Muscle of leg (tissue), 11 donors: ENCODE measurements around the gene CRYM. TPM values are rescaled to one million over a fixed set of nuclear protein-coding genes. Genes with fewer than 3 reads are reported as not detected.
"Not testable (repeated sequence)": the region's sequence is repeated elsewhere in the genome, so short reads cannot be mapped to it uniquely, and the experiment has no call there.

ENCODE experiments used
- DNase-seq: peaks from one replicate; pipeline ENCODE4 v3.0.0; 2013
- H3K27ac ChIP-seq: one replicate; pipeline ENCODE4 v1.5.1; 2013; ENCODE audit warnings: mild to moderate bottlenecking, low read length, control low read depth
- H3K27me3 ChIP-seq: one replicate; pipeline ENCODE4 v1.6.1; 2013; ENCODE audit warnings: low read length; ENCODE audit not compliant: control insufficient read depth, insufficient read depth
- H3K36me3 ChIP-seq: one replicate; pipeline ENCODE4 v1.6.1; 2013; ENCODE audit warnings: low read length; ENCODE audit not compliant: control insufficient read depth, insufficient read depth
- H3K4me1 ChIP-seq: one replicate; pipeline ENCODE4 v1.6.1; 2013; ENCODE audit warnings: low read length; ENCODE audit not compliant: control insufficient read depth, insufficient read depth
- H3K4me3 ChIP-seq: one replicate; pipeline ENCODE4 v1.5.1; 2013; ENCODE audit warnings: low read length, control low read depth
- H3K9me3 ChIP-seq: replicated peaks from 2 replicates; pipeline ENCODE4 v1.6.1; 2013; ENCODE audit warnings: low read depth, low read length; ENCODE audit not compliant: control insufficient read depth
- WGBS: methylation state at CpG from one replicate; pipeline ENCODE4 v1.1.5; 2013; ENCODE audit warnings: missing lambda C conversion rate; ENCODE audit not compliant: insufficient coverage; 5-methylcytosine and 5-hydroxymethylcytosine counted together
- polyA plus RNA-seq, 8 donors: library from polyadenylated mRNA; unstranded; fragments of 120-200 nt; gene quantifications; one replicate each; pipeline versions ENCODE4 v1.2.1 to v1.2.3, GENCODE V29; 2013; ENCODE audit warnings: inconsistent platforms in 1 of 8, low replicate concordance in 1 of 8; ENCODE audit not compliant: insufficient read length in 8 of 8, insufficient read depth in 1 of 8
- total RNA-seq: library from RNA; stranded (reverse); fragments of 120-200 nt; gene quantifications from one replicate; pipeline ENCODE4 v1.2.4, GENCODE V29; 2013

The CRYM gene
- total and polyA plus RNA-seq, 9 donors: 0.13 to 0.48 (median 0.30) TPM; not detected in 2

- H3K4me1 ChIP-seq: peaks cover 7% of the 10 kb centered on the region
- H3K27me3 ChIP-seq: peaks cover 48% of the 10 kb centered on the region
- no CpG with 5 or more reads among the region's 7 CpGs for WGBS
- no peaks in the 10 kb centered on the region for H3K9me3 ChIP-seq
- H3K4me3 ChIP-seq: no peak overlapping the region
- H3K27ac ChIP-seq: no peak overlapping the region
- no peaks in the 10 kb centered on the region for H3K36me3 ChIP-seq
- DNase-seq: no peak
Observed at GRCh38 chr16:21281698-21282389, 3.8 kb upstream of the CRYM start.

GRCh38 chr16:21279501-21279900 lies 1.4 kb upstream of the CRYM start:
- no peaks in the 10 kb centered on the region for H3K9me3 ChIP-seq
- H3K27ac ChIP-seq: no peak overlapping the region
- no peaks in the 10 kb centered on the region for H3K36me3 ChIP-seq
- DNase-seq: no peak
- H3K4me1 ChIP-seq: peaks cover 7% of the 10 kb centered on the region
- 75% methylated on average over 2 of the region's 2 CpGs for WGBS
- H3K4me3 ChIP-seq: no peak overlapping the region
- peaks cover 55% of the 10 kb centered on the region for H3K27me3 ChIP-seq

GRCh38 chr16:21277045-21277926 lies 804 bp downstream of the CRYM start:
- no peak for DNase-seq
- WGBS: 73% methylated on average over 14 of the region's 17 CpGs
- H3K36me3 ChIP-seq: no peaks in the 10 kb centered on the region
- no peak overlapping the region for H3K27ac ChIP-seq
- H3K4me3 ChIP-seq: no peak overlapping the region
- peaks cover 44% of the 10 kb centered on the region for H3K27me3 ChIP-seq
- peaks cover 7% of the 10 kb centered on the region for H3K4me1 ChIP-seq
- no peaks in the 10 kb centered on the region for H3K9me3 ChIP-seq

GRCh38 chr16:21276090-21276489 lies 2.0 kb downstream of the CRYM start:
- no peaks in the 10 kb centered on the region for H3K9me3 ChIP-seq
- no peak overlapping the region for H3K27ac ChIP-seq
- 88% methylated on average over 7 of the region's 9 CpGs for WGBS
- peaks cover 35% of the 10 kb centered on the region for H3K27me3 ChIP-seq
- no peaks in the 10 kb centered on the region for H3K36me3 ChIP-seq
- H3K4me3 ChIP-seq: no peak overlapping the region
- DNase-seq: no peak
- H3K4me1 ChIP-seq: peaks cover 7% of the 10 kb centered on the region

GRCh38 chr16:21275529-21275928 lies 2.6 kb downstream of the CRYM start:
- Histone ChIP-seq H3K4me3 (no peak overlapping the region), H3K36me3 (no peaks in the 10 kb centered on the region), H3K9me3 (no peaks in the 10 kb centered on the region), H3K27ac (no peak overlapping the region), H3K27me3 (peaks cover 35% of the 10 kb centered on the region), H3K4me1 (peaks cover 7% of the 10 kb centered on the region)
- WGBS: no CpG with 5 or more reads among the region's 3 CpGs
- no peak for DNase-seq

GRCh38 chr16:21274172-21274726 lies 3.8 kb downstream of the CRYM start:
- Histone ChIP-seq H3K4me1 (peaks cover 7% of the 10 kb centered on the region), H3K27ac (no peak overlapping the region), H3K9me3 (no peaks in the 10 kb centered on the region), H3K36me3 (no peaks in the 10 kb centered on the region), H3K27me3 (peaks cover 28% of the 10 kb centered on the region), H3K4me3 (no peak overlapping the region)
- DNase-seq: no peak
- 60% methylated on average over 2 of the region's 5 CpGs for WGBS

- H3K36me3 ChIP-seq, H3K27ac ChIP-seq, H3K4me1 ChIP-seq, H3K4me3 ChIP-seq, H3K9me3 ChIP-seq, DNase-seq: not testable (repeated sequence)
- 60% methylated on average over 1 of the region's 3 CpGs for WGBS
- peaks cover 16% of the 10 kb centered on the region for H3K27me3 ChIP-seq
Observed at GRCh38 chr16:21272763-21273162, 5.3 kb downstream of the CRYM start.

- H3K27ac ChIP-seq: no peak overlapping the region
- no peaks in the 10 kb centered on the region for H3K9me3 ChIP-seq
- peaks cover 11% of the 10 kb centered on the region for H3K27me3 ChIP-seq
- no peak for DNase-seq
- no peaks in the 10 kb centered on the region for H3K4me1 ChIP-seq
- WGBS: 33% methylated on average over 1 of the region's 2 CpGs
- no peaks in the 10 kb centered on the region for H3K36me3 ChIP-seq
- H3K4me3 ChIP-seq: no peak overlapping the region
Observed at GRCh38 chr16:21272253-21272652, 5.8 kb downstream of the CRYM start.

- Histone ChIP-seq H3K4me1 (no peaks in the 10 kb centered on the region), H3K4me3 (no peak overlapping the region), H3K9me3 (no peaks in the 10 kb centered on the region), H3K36me3 (no peaks in the 10 kb centered on the region), H3K27me3 (no peaks in the 10 kb centered on the region), H3K27ac (no peak overlapping the region)
- no peak for DNase-seq
- 92% methylated on average over 5 of the region's 9 CpGs for WGBS
Observed at GRCh38 chr16:21268236-21268635, 9.9 kb downstream of the CRYM start.

GRCh38 chr16:21267298-21267697 lies 10.8 kb downstream of the CRYM start:
- Histone ChIP-seq H3K27ac (no peak overlapping the region), H3K9me3 (no peaks in the 10 kb centered on the region), H3K27me3 (no peaks in the 10 kb centered on the region), H3K4me1 (no peaks in the 10 kb centered on the region), H3K4me3 (no peak overlapping the region), H3K36me3 (no peaks in the 10 kb centered on the region)
- WGBS: 68% methylated on average over 4 of the region's 4 CpGs
- no peak for DNase-seq
